Epithelial cell of proximal tubule (primary cell): Measurements from ENCODE around the gene RUNX1. TPM values are rescaled to one million over a fixed set of nuclear protein-coding genes. Genes with fewer than 3 reads are reported as not detected.

Source experiments
- DNase-seq: peaks from one replicate; pipeline ENCODE4 v3.0.0-alpha.2; 2011; ENCODE audit warnings: low read depth
- H3K4me3 ChIP-seq: 2 replicates; pipeline ENCODE4 v1.5.1; 2011; ENCODE audit warnings: low read depth, mild to moderate bottlenecking, low read length
- CTCF ChIP-seq: conservative IDR thresholded peaks from 2 replicates; pipeline ENCODE4 v1.5.1; 2012; ENCODE audit warnings: low read depth, mild to moderate bottlenecking, low read length
- total RNA-seq: library from RNA; depleted of rRNA; stranded (reverse); fragments of >200 nt; gene quantifications from 2 replicates; pipeline ENCODE4 v1.2.3, GENCODE V29; 2015

The RUNX1 gene
- total RNA-seq, 1 donor from 2014 or later, result 11.3 TPM

GRCh38 chr21:34820051-34820450 lies 229.1 kb downstream of the RUNX1 start:
- DNase-seq, result no peak
- TF ChIP-seq CTCF, result no peak
- no peak overlapping the region for H3K4me3 ChIP-seq

GRCh38 chr21:34819357-34819999 lies 229.6 kb downstream of the RUNX1 start:
- TF ChIP-seq CTCF, result no peak
- H3K4me3 ChIP-seq, result no peak overlapping the region
- DNase-seq, result no peak

- TF ChIP-seq CTCF, result no peak
- DNase-seq, result no peak
- H3K4me3 ChIP-seq, result no peak overlapping the region
Measured at GRCh38 chr21:34818662-34819158, 230.4 kb downstream of the RUNX1 start.

- no peak for TF ChIP-seq CTCF
- no peak overlapping the region for H3K4me3 ChIP-seq
- DNase-seq, result no peak
Measured at GRCh38 chr21:34817821-34818661, 231.1 kb downstream of the RUNX1 start.

- TF ChIP-seq CTCF, result no peak
- no peak overlapping the region for H3K4me3 ChIP-seq
- no peak for DNase-seq
Measured at GRCh38 chr21:34815831-34816705, 233.0 kb downstream of the RUNX1 start.

- no peak for TF ChIP-seq CTCF
- no peak overlapping the region for H3K4me3 ChIP-seq
- DNase-seq, result no peak
Measured at GRCh38 chr21:34814529-34814951, 234.6 kb downstream of the RUNX1 start.
